MM.1S (cell line): ENCODE data around the gene ZBTB2.
"Not testable (repeated sequence)": the region's sequence is repeated elsewhere in the genome, so short reads cannot be mapped to it uniquely, and the experiment has no call there.

Experiments
- DNase-seq: peaks from one replicate; pipeline ENCODE4 v3.0.0-alpha.2; 2015
- H2AFZ ChIP-seq: fragments of 300-600 bp; sonication (generic); 2 replicates; pipeline ENCODE4 v1.6.0; 2016; ENCODE audit warnings: antibody characterized with exemption, low read length
- H3F3A ChIP-seq: fragments of 300-600 bp; sonication (generic); 2 replicates; pipeline ENCODE4 v1.6.1; 2016; ENCODE audit warnings: mild to moderate bottlenecking, antibody characterized with exemption, low read length, moderate library complexity, mixed read lengths; ENCODE audit not compliant: insufficient read depth
- H3K27ac ChIP-seq: fragments of 300-600 bp; sonication (generic); 2 replicates; pipeline ENCODE4 v1.5.1; 2016; ENCODE audit warnings: mild to moderate bottlenecking, low read length
- H3K27me3 ChIP-seq: fragments of 300-600 bp; sonication (generic); replicated peaks from 2 replicates; pipeline ENCODE4 v1.6.0; 2016; ENCODE audit warnings: low read length; ENCODE audit not compliant: insufficient read depth
- H3K36me3 ChIP-seq: fragments of 300-600 bp; sonication (generic); replicated peaks from 2 replicates; pipeline ENCODE4 v1.6.1; 2016; ENCODE audit warnings: mild to moderate bottlenecking, low read length, mixed read lengths; ENCODE audit not compliant: insufficient read depth
- H3K4me1 ChIP-seq: fragments of 300-600 bp; sonication (generic); 2 replicates; pipeline ENCODE4 v1.6.1; 2016; ENCODE audit warnings: low read length, mixed read lengths
- H3K4me2 ChIP-seq: fragments of 300-600 bp; sonication (generic); 2 replicates; pipeline ENCODE4 v1.6.0; 2016; ENCODE audit warnings: low read depth, low read length
- H3K4me3 ChIP-seq: fragments of 300-600 bp; sonication (generic); 2 replicates; pipeline ENCODE4 v1.5.1; 2016; ENCODE audit warnings: low read length, mixed read lengths
- H3K79me2 ChIP-seq: fragments of 300-600 bp; sonication (generic); 2 replicates; pipeline ENCODE4 v1.6.1; 2016; ENCODE audit warnings: mixed run types, low read length, mixed read lengths
- H3K9ac ChIP-seq: fragments of 300-600 bp; sonication (generic); 2 replicates; pipeline ENCODE4 v1.6.1; 2016; ENCODE audit warnings: low read length, mixed read lengths
- H3K9me2 ChIP-seq: fragments of 300-600 bp; sonication (generic); replicated peaks from 2 replicates; pipeline ENCODE4 v1.6.1; 2016; ENCODE audit warnings: mild to moderate bottlenecking, low read length, mixed read lengths; ENCODE audit not compliant: insufficient read depth
- H3K9me3 ChIP-seq: fragments of 300-600 bp; sonication (generic); replicated peaks from 2 replicates; pipeline ENCODE4 v1.6.1; 2016; ENCODE audit warnings: mild to moderate bottlenecking, low read length, mixed read lengths; ENCODE audit not compliant: insufficient read depth
- H4K20me1 ChIP-seq: fragments of 300-600 bp; sonication (generic); 2 replicates; pipeline ENCODE4 v1.6.1; 2016; ENCODE audit warnings: mild to moderate bottlenecking, low read length, moderate library complexity, mixed read lengths; ENCODE audit not compliant: insufficient read depth
- CTCF ChIP-seq: fragments of 300-600 bp; sonication (generic); IDR thresholded peaks from 2 replicates; pipeline ENCODE4 v1.5.1; 2016; ENCODE audit warnings: antibody characterized with exemption, low read length, mixed read lengths
- EZH2 ChIP-seq: fragments of 300-600 bp; sonication (generic); optimal IDR thresholded peaks from 2 replicates; pipeline ENCODE3; 2017; ENCODE audit warnings: low read depth, mild to moderate bottlenecking, antibody characterized with exemption, low read length, mixed read lengths
- EZH2phosphoT487 ChIP-seq: fragments of 300-600 bp; sonication (generic); IDR thresholded peaks from 2 replicates; pipeline ENCODE4 v1.6.1; 2018; ENCODE audit warnings: antibody characterized with exemption, low read length

Gene ZBTB2

GRCh38 chr6:151350442-151351145 is 40.8 kb downstream of the ZBTB2 start:
- Histone ChIP-seq H3K4me3 (no peak overlapping the region), H3K79me2 (no peaks in the 10 kb centered on the region), H3F3A (no peaks in the 10 kb centered on the region), H3K27me3 (no peaks in the 10 kb centered on the region), H3K27ac (no peak overlapping the region), H2AFZ (no peak overlapping the region), H3K4me1 (no peaks in the 10 kb centered on the region), H3K9me3 (no peaks in the 10 kb centered on the region), H4K20me1 (no peaks in the 10 kb centered on the region), H3K9ac (no peak overlapping the region), H3K36me3 (no peaks in the 10 kb centered on the region), H3K9me2 (no peaks in the 10 kb centered on the region), H3K4me2 (no peak overlapping the region)
- no peak for DNase-seq
- TF ChIP-seq CTCF (no peak), EZH2 (no peak), EZH2phosphoT487 (no peak)

GRCh38 chr6:151349651-151350270 is 41.6 kb downstream of the ZBTB2 start:
- Histone ChIP-seq H3K4me2 (no peak overlapping the region), H3K79me2 (no peaks in the 10 kb centered on the region), H3F3A (no peaks in the 10 kb centered on the region), H3K27ac (no peak overlapping the region), H3K4me1 (no peaks in the 10 kb centered on the region), H3K9me2 (no peaks in the 10 kb centered on the region), H2AFZ (no peak overlapping the region), H4K20me1 (no peaks in the 10 kb centered on the region), H3K27me3 (no peaks in the 10 kb centered on the region), H3K4me3 (no peak overlapping the region), H3K9me3 (no peaks in the 10 kb centered on the region), H3K9ac (no peak overlapping the region), H3K36me3 (no peaks in the 10 kb centered on the region)
- TF ChIP-seq EZH2phosphoT487 (no peak), CTCF (no peak), EZH2 (no peak)
- no peak for DNase-seq

GRCh38 chr6:151342750-151343149 is 48.6 kb downstream of the ZBTB2 start:
- H4K20me1 ChIP-seq, DNase-seq, H3K36me3 ChIP-seq: not testable (repeated sequence)

GRCh38 chr6:151341476-151342195 is 49.7 kb downstream of the ZBTB2 start:
- DNase-seq = no peak
- H3K27ac ChIP-seq = no peak overlapping the region
- no peak overlapping the region for H3K4me3 ChIP-seq
- H2AFZ ChIP-seq = no peak overlapping the region
- no peaks in the 10 kb centered on the region for H3F3A ChIP-seq
- no peaks in the 10 kb centered on the region for H3K27me3 ChIP-seq
- no peaks in the 10 kb centered on the region for H3K4me1 ChIP-seq
- no peak overlapping the region for H3K9ac ChIP-seq
- H3K79me2 ChIP-seq = no peaks in the 10 kb centered on the region
- no peaks in the 10 kb centered on the region for H3K9me3 ChIP-seq
- no peaks in the 10 kb centered on the region for H3K9me2 ChIP-seq
- H4K20me1 ChIP-seq = no peaks in the 10 kb centered on the region
- no peak overlapping the region for H3K4me2 ChIP-seq
- no peak for TF ChIP-seq EZH2
- no peak for TF ChIP-seq CTCF
- TF ChIP-seq EZH2phosphoT487 = no peak
- no peaks in the 10 kb centered on the region for H3K36me3 ChIP-seq

More at GRCh38 chr6:151342750-151343149, 48.6 kb downstream of the ZBTB2 start:
- H2AFZ ChIP-seq, H3K9me3 ChIP-seq, H3K4me2 ChIP-seq, H3K9ac ChIP-seq, H3F3A ChIP-seq, H3K9me2 ChIP-seq, H3K79me2 ChIP-seq, H3K4me1 ChIP-seq, H3K27ac ChIP-seq, H3K4me3 ChIP-seq, H3K27me3 ChIP-seq: not testable (repeated sequence)
